SK-N-SH (cell line): Measurements from ENCODE around the gene CAPG.

ENCODE experiments used
- FOXM1 ChIP-seq: IDR thresholded peaks from 2 replicates; pipeline ENCODE4 v1.4.0; 2012; ENCODE audit warnings: low read depth, mild to moderate bottlenecking
- TAF1 ChIP-seq: IDR thresholded peaks from 2 replicates; pipeline ENCODE4 v1.6.1; 2012; ENCODE audit warnings: low read depth, mild to moderate bottlenecking, low read length, moderate library complexity, borderline replicate concordance
- TF ChIP-seq, protein P1 (sequence below): fragments of 200-600 bp; sonication (generic); IDR thresholded peaks from 2 replicates; pipeline ENCODE4 v1.6.1; 2017; ENCODE audit warnings: antibody characterized with exemption, mild to moderate bottlenecking, moderate library complexity

DNA sequence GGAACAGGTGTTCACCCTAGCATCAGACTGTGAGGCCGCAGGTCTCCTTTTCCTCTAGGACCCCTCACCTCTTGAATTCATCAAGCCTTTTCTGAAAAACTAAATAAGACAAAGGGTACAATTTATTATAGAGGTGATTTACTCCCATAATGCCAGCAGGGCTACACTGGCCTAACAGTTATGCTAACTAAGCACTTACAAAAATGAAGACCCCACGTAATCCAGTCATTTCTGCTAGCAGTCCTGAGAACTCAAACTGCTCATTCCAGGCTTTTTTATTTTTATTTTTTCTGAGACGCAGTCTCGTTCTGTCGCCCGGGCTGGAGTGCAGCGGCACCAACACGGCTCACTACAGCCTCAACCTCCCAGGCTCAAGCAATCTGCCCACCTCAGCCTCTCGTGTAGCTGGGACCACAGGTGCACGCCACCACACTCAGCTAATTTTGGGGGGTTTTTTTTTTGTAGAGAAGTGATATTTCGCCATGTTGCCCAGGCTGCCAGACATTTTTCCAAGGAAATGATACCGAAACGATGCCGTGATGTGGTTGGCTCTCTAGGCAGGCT is 14.2 kb downstream of the CAPG start:
- TF ChIP-seq, protein P1, sequence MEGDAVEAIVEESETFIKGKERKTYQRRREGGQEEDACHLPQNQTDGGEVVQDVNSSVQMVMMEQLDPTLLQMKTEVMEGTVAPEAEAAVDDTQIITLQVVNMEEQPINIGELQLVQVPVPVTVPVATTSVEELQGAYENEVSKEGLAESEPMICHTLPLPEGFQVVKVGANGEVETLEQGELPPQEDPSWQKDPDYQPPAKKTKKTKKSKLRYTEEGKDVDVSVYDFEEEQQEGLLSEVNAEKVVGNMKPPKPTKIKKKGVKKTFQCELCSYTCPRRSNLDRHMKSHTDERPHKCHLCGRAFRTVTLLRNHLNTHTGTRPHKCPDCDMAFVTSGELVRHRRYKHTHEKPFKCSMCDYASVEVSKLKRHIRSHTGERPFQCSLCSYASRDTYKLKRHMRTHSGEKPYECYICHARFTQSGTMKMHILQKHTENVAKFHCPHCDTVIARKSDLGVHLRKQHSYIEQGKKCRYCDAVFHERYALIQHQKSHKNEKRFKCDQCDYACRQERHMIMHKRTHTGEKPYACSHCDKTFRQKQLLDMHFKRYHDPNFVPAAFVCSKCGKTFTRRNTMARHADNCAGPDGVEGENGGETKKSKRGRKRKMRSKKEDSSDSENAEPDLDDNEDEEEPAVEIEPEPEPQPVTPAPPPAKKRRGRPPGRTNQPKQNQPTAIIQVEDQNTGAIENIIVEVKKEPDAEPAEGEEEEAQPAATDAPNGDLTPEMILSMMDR = no peak
- TF ChIP-seq FOXM1 = no peak
- no peak for TF ChIP-seq TAF1
